Transverse colon (tissue), 4 donors: ENCODE data around the gene CLDN6. TPM values are rescaled to one million over a fixed set of nuclear protein-coding genes. Genes with fewer than 3 reads are reported as not detected.

Experiments
- DNase-seq: peaks from one replicate; pipeline ENCODE4 v3.0.0-alpha.2; 2019
- H3K27ac ChIP-seq, 4 donors: fragments of 200-600 bp; sonication (generic); 2 replicates each; pipeline ENCODE4 v1.5.1; 2016 to 2018; ENCODE audit warnings: inconsistent platforms in 4 of 4
- H3K27me3 ChIP-seq: fragments of 200-600 bp; sonication (generic); 2 replicates; pipeline ENCODE4 v1.5.1; 2017; ENCODE audit warnings: inconsistent platforms
- H3K36me3 ChIP-seq, 4 donors: fragments of 200-600 bp; sonication (generic); 2 replicates each; pipeline ENCODE4 v1.5.1; 2017 to 2019; ENCODE audit warnings: inconsistent platforms in 4 of 4
- H3K4me1 ChIP-seq, 4 donors: fragments of 200-600 bp; sonication (generic); 2 replicates each; pipeline ENCODE4 v1.5.1; 2017 to 2020; ENCODE audit warnings: inconsistent platforms in 4 of 4
- H3K4me3 ChIP-seq, 4 donors: fragments of 200-600 bp; sonication (generic); 1 replicate in 1 of 4; 2 replicates in 3 of 4; pipeline versions ENCODE4 v1.5.1 to v1.6.1; 2017 to 2019; ENCODE audit warnings: inconsistent platforms in 4 of 4
- H3K9me3 ChIP-seq, 2 donors: fragments of 200-600 bp; sonication (generic); 2 replicates each; pipeline ENCODE4 v1.5.1; 2017 to 2019; ENCODE audit warnings: inconsistent platforms in 2 of 2
- CTCF ChIP-seq, 5 experiments: fragments of 200-600 bp in 3 of 5; fragments of 450-650 bp in 2 of 5; sonication (generic) in 3 of 5; IDR thresholded peaks; 1 replicate in 2 of 5; 2 replicates in 3 of 5; pipeline ENCODE4 v1.5.1; 2016 to 2017; ENCODE audit warnings: antibody characterized with exemption in 5 of 5, inconsistent platforms in 3 of 5, mild to moderate bottlenecking in 2 of 5, moderate library complexity in 1 of 5
- EP300 ChIP-seq: sonication (generic); formaldehyde crosslinking; IDR thresholded peaks from one replicate; pipeline ENCODE4 v1.6.1; 2017; ENCODE audit warnings: antibody characterized with exemption, low read depth
- POLR2A ChIP-seq: fragments of 450-650 bp; IDR thresholded peaks from one replicate; pipeline ENCODE4 v1.6.1; 2016; ENCODE audit warnings: antibody characterized with exemption, mild to moderate bottlenecking, moderate library complexity
- POLR2AphosphoS5 ChIP-seq, 3 donors: sonication (generic); formaldehyde crosslinking; IDR thresholded peaks; one replicate each; pipeline ENCODE4 v1.6.1; 2016; ENCODE audit warnings: antibody characterized with exemption in 3 of 3
- WGBS, 2 donors: methylation state at CpG; one replicate each; pipeline ENCODE4 v1.1.5; 2018; ENCODE audit warnings: low coverage in 1 of 2; 5-methylcytosine and 5-hydroxymethylcytosine counted together
- in situ Hi-C, 4 donors: fragments of 200-750 bp; cut with MboI; loops; one replicate each; pipeline versions ENCODE4 v1.15.0 to v1.15.1; 2017; ENCODE audit warnings: low sequenced_read_pairs in 3 of 4, low pct_ligation_motif_present in 1 of 4, low pct_unique_long_range_greater_than_20kb in 1 of 4
- intact Hi-C: fragments of 100-400 bp; cut with DNase I; formaldehyde crosslinking; loops from one replicate; pipeline ENCODE4 v1.15.1; 2023; ENCODE audit warnings: low total_unique reads
- total RNA-seq, 4 donors: library from RNA; depleted of rRNA; stranded (reverse); fragments of >200 nt; gene quantifications; one replicate each; pipeline ENCODE4 v1.1.0, GENCODE V29; 2016

Gene CLDN6
- total RNA-seq, 4 donors from 2014 or later: not detected

DNA sequence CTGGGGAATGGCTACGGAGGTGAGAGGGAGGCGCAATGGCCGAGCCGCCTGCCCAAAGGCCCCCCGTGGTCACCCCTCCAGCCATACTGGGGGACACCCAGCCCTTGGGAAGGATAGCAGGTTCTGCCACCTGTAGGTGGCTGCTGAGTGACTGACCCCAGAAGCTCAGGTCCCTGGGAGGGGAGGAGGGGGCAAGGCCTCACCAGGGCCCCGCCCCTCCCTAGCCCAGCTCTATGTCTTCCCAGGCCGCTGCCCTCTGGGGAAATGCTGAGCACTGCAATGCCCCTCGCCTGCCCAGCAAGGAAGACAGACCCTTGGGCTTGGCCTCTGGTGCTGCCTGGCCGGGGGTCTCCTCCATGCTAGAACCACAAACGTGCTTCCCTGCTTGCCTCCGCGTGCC lies 16.7 kb downstream of the CLDN6 start:
- peaks cover 15% of the 10 kb centered on the region for H3K27me3 ChIP-seq
- no peaks in the 10 kb centered on the region for H3K9me3 ChIP-seq
- DNase-seq: no peak
- no peaks in the 10 kb centered on the region for H3K36me3 ChIP-seq
- no peak overlapping the region for H3K27ac ChIP-seq
- intact Hi-C loops (no loop called here), in situ Hi-C loops (no loop called here)
- TF ChIP-seq CTCF (IDR thresholded peaks at IDR 0.05) (no peak), POLR2A (no peak), POLR2AphosphoS5 (IDR thresholded peaks at IDR 0.05) (no peak), EP300 (no peak)
- peaks cover 6 to 16% (median 11%) of the 10 kb centered on the region in 4 donors for H3K4me1 ChIP-seq
- WGBS, 2 donors: 76% methylated on average over 11 of the region's 12 CpGs; no CpG with 5 or more reads in 1 of the 2 donors
- H3K4me3 ChIP-seq: no peak overlapping the region

- no peak overlapping the region for H3K27ac ChIP-seq
- TF ChIP-seq EP300: no peak
- no peak for TF ChIP-seq POLR2AphosphoS5 (IDR thresholded peaks at IDR 0.05)
- TF ChIP-seq CTCF (IDR thresholded peaks at IDR 0.05): no peak
- DNase-seq: no peak
- H3K4me3 ChIP-seq: no peak overlapping the region
- intact Hi-C loops (no loop called here), in situ Hi-C loops (no loop called here)
- H3K36me3 ChIP-seq: no peaks in the 10 kb centered on the region
- H3K9me3 ChIP-seq: no peaks in the 10 kb centered on the region
- WGBS, 2 donors: 83% methylated on average over 4 of the region's 4 CpGs; no CpG with 5 or more reads in 1 of the 2 donors
- peaks cover 9% of the 10 kb centered on the region for H3K27me3 ChIP-seq
- peaks cover 0 to 8% (median 4%) of the 10 kb centered on the region in 4 donors for H3K4me1 ChIP-seq
Measured at GRCh38 chr16:3000540-3000939, 17.4 kb downstream of the CLDN6 start.

GRCh38 chr16:2999929-3000328 lies 18.1 kb downstream of the CLDN6 start:
- H3K27ac ChIP-seq: no peak overlapping the region
- WGBS, 2 donors: 87% methylated on average over 6 of the region's 6 CpGs; no CpG with 5 or more reads in 1 of the 2 donors
- H3K4me1 ChIP-seq: peaks cover 0 to 7% (median 3%) of the 10 kb centered on the region in 4 donors
- no peak overlapping the region for H3K4me3 ChIP-seq
- no peaks in the 10 kb centered on the region for H3K36me3 ChIP-seq
- H3K27me3 ChIP-seq: peaks cover 6% of the 10 kb centered on the region
- no peaks in the 10 kb centered on the region for H3K9me3 ChIP-seq
- in situ Hi-C loops: no loop called here
- intact Hi-C loops: no loop called here
- TF ChIP-seq EP300: no peak
- no peak for DNase-seq

- TF ChIP-seq POLR2AphosphoS5 (IDR thresholded peaks at IDR 0.05) (no peak), POLR2A (no peak), CTCF (IDR thresholded peaks at IDR 0.05) (no peak), EP300 (no peak)
- 79 to 84% methylated on average over 7 to 10 of the region's 13 CpGs for WGBS, 2 donors
- intact Hi-C loops (no loop called here), in situ Hi-C loops (no loop called here)
- Histone ChIP-seq H3K27me3 (peaks cover 4% of the 10 kb centered on the region), H3K27ac (no peak overlapping the region), H3K4me1 (peaks cover 0 to under 1% (median under 1%) of the 10 kb centered on the region in 4 donors), H3K36me3 (no peaks in the 10 kb centered on the region), H3K4me3 (no peak overlapping the region), H3K9me3 (no peaks in the 10 kb centered on the region)
- DNase-seq: no peak
Measured at GRCh38 chr16:2996298-2996697, 21.7 kb downstream of the CLDN6 start.
